GM23338 (cell line): ENCODE results near the gene GAN. TPM values are rescaled to one million over a fixed set of nuclear protein-coding genes. Genes with fewer than 3 reads are reported as not detected.

Experiments used
- ATAC-seq: fragments of 200-7000 bp; cut with Tn5 transposase; 3 replicates; pipeline ENCODE4 v1.9.1; 2020
- DNase-seq: peaks from one replicate; pipeline ENCODE4 v3.0.0-alpha.2; 2015; ENCODE audit warnings: low spot score
- H2AFZ ChIP-seq: fragments of 200-600 bp; sonication (generic); 2 replicates; pipeline ENCODE4 v1.8.0; 2016; ENCODE audit warnings: antibody characterized with exemption, mild to moderate bottlenecking, moderate library complexity
- H3F3A ChIP-seq: fragments of 200-600 bp; sonication (generic); replicated peaks from 2 replicates; pipeline ENCODE4 v1.8.0; 2017; ENCODE audit warnings: antibody characterized with exemption, mixed run types, low read depth
- H3K27ac ChIP-seq: fragments of 200-600 bp; sonication (generic); 2 replicates; pipeline ENCODE4 v1.6.1; 2016; ENCODE audit warnings: low read depth
- H3K27me3 ChIP-seq: fragments of 200-600 bp; sonication (generic); 2 replicates; pipeline ENCODE4 v1.8.0; 2016; ENCODE audit warnings: mild to moderate bottlenecking, mixed run types, moderate library complexity; ENCODE audit not compliant: insufficient read depth
- H3K36me3 ChIP-seq: fragments of 200-600 bp; sonication (generic); 2 replicates; pipeline ENCODE4 v1.8.0; 2016; ENCODE audit warnings: mild to moderate bottlenecking; ENCODE audit not compliant: insufficient read depth
- H3K4me1 ChIP-seq: fragments of 200-600 bp; sonication (generic); 2 replicates; pipeline ENCODE4 v1.8.0; 2016; ENCODE audit warnings: mild to moderate bottlenecking, moderate library complexity; ENCODE audit not compliant: insufficient read depth
- H3K4me2 ChIP-seq: fragments of 200-600 bp; sonication (generic); 2 replicates; pipeline ENCODE4 v1.7.1; 2017; ENCODE audit warnings: mixed run types
- H3K4me3 ChIP-seq: fragments of 200-600 bp; sonication (generic); 2 replicates; pipeline ENCODE4 v1.6.1; 2016; ENCODE audit warnings: mixed run types
- H3K79me2 ChIP-seq: fragments of 200-600 bp; sonication (generic); replicated peaks from 2 replicates; pipeline ENCODE4 v1.8.0; 2017; ENCODE audit warnings: mild to moderate bottlenecking; ENCODE audit not compliant: insufficient read depth
- H3K9me2 ChIP-seq: fragments of 200-600 bp; sonication (generic); 2 replicates; pipeline ENCODE4 v1.8.0; 2017; ENCODE audit not compliant: insufficient read depth
- H4K20me1 ChIP-seq: fragments of 200-600 bp; sonication (generic); replicated peaks from 2 replicates; pipeline ENCODE4 v1.8.0; 2017; ENCODE audit warnings: mild to moderate bottlenecking; ENCODE audit not compliant: insufficient read depth
- H3K27ac Mint-ChIP-seq: 2 replicates; pipeline ENCODE4 v1.8.0; 2020; ENCODE audit warnings: inconsistent platforms, mild to moderate bottlenecking, moderate library complexity, mixed read lengths
- H3K27me3 Mint-ChIP-seq: 3 replicates; pipeline ENCODE4 v1.8.0; 2022; ENCODE audit warnings: low read depth, mild to moderate bottlenecking, moderate library complexity, mixed read lengths, inconsistent platforms; ENCODE audit not compliant: insufficient read depth, poor library complexity
- H3K36me3 Mint-ChIP-seq: 3 replicates; pipeline ENCODE4 v1.8.0; 2021; ENCODE audit warnings: low read depth, mild to moderate bottlenecking, inconsistent platforms, moderate library complexity, mixed read lengths
- H3K4me1 Mint-ChIP-seq: 3 replicates; pipeline ENCODE4 v1.8.0; 2020; ENCODE audit warnings: mild to moderate bottlenecking, inconsistent platforms, mixed read lengths
- H3K4me3 Mint-ChIP-seq: 3 replicates; pipeline ENCODE4 v1.8.0; 2021; ENCODE audit warnings: moderate library complexity, mild to moderate bottlenecking, inconsistent platforms, mixed read lengths
- H3K9me3 Mint-ChIP-seq: 3 replicates; pipeline ENCODE4 v1.8.0; 2020; ENCODE audit warnings: moderate library complexity, mild to moderate bottlenecking, inconsistent platforms, mixed read lengths
- CREB1 ChIP-seq: fragments of 250-450 bp; sonication (Bioruptor Pico); IDR thresholded peaks from 2 replicates; pipeline ENCODE4 v1.5.0; 2020; ENCODE audit warnings: low read depth, mild to moderate bottlenecking, moderate library complexity
- EZH2 ChIP-seq: fragments of 200-600 bp; sonication (generic); IDR thresholded peaks from one replicate; pipeline ENCODE4 v1.8.0; 2017; ENCODE audit warnings: antibody characterized with exemption, mild to moderate bottlenecking, low read depth; ENCODE audit not compliant: unreplicated experiment
- EZH2phosphoT487 ChIP-seq: fragments of 200-600 bp; sonication (generic); IDR thresholded peaks from one replicate; pipeline ENCODE4 v1.8.1; 2018; ENCODE audit warnings: antibody characterized with exemption; ENCODE audit not compliant: unreplicated experiment
- JUNB ChIP-seq: IDR thresholded peaks from one replicate; pipeline ENCODE4 v1.6.1; 2016; ENCODE audit warnings: antibody characterized with exemption; ENCODE audit not compliant: unreplicated experiment
- NANOG ChIP-seq: IDR thresholded peaks from 2 replicates; pipeline ENCODE4 v1.6.1; 2016; ENCODE audit warnings: antibody characterized with exemption, borderline replicate concordance
- POLR2AphosphoS5 ChIP-seq: IDR thresholded peaks from 2 replicates; pipeline ENCODE4 v1.6.1; 2016; ENCODE audit warnings: antibody characterized with exemption, low read depth
- STAT1 ChIP-seq: IDR thresholded peaks from one replicate; pipeline ENCODE4 v1.6.1; 2016; ENCODE audit warnings: antibody characterized with exemption; ENCODE audit not compliant: unreplicated experiment
- ZNF331 ChIP-seq: fragments of 250-450 bp; sonication (Bioruptor Pico); IDR thresholded peaks from 2 replicates; pipeline ENCODE4 v1.5.0; 2020; ENCODE audit warnings: low read depth, mild to moderate bottlenecking, moderate library complexity
- polyA plus RNA-seq: library from polyadenylated mRNA; unstranded; fragments of >200 nt; fragmentation: Nextera tagmentation; extraction: Ambion mirVana; gene quantifications from 2 replicates; pipeline ENCODE4 v1.2.1, GENCODE V29; 2016
- total RNA-seq: library from RNA; depleted of rRNA; stranded (reverse); fragments of >200 nt; shearing (Covaris generic); gene quantifications from 2 replicates; pipeline ENCODE4 v1.2.3, GENCODE V29; 2014
- TF ChIP-seq, protein P1 (sequence below), 2 experiments: fragments of 200-600 bp in 1 of 2; sonication (generic) in 1 of 2; conservative IDR thresholded peaks; 2 replicates each; pipeline versions ENCODE4 v1.5.1 to v1.6.1; 2016 to 2017; ENCODE audit warnings: antibody characterized with exemption in 2 of 2, low read depth in 2 of 2, mild to moderate bottlenecking in 2 of 2, moderate library complexity in 1 of 2
- TF ChIP-seq, protein P2 (sequence below): fragments of 250-450 bp; sonication (Bioruptor Pico); IDR thresholded peaks from 2 replicates; pipeline ENCODE4 v1.5.0; 2020; ENCODE audit warnings: mild to moderate bottlenecking, moderate library complexity
- TF ChIP-seq, protein P3 (sequence below): IDR thresholded peaks from one replicate; pipeline ENCODE4 v1.6.1; 2018; ENCODE audit warnings: antibody characterized with exemption; ENCODE audit not compliant: unreplicated experiment
- TF ChIP-seq, protein P4 (sequence below): IDR thresholded peaks from 2 replicates; pipeline ENCODE4 v1.6.1; 2016; ENCODE audit warnings: antibody characterized with exemption

GAN gene
- total and polyA plus RNA-seq, 2 experiments from 2014 or later, result 8.1 to 28.5 TPM

DNA sequence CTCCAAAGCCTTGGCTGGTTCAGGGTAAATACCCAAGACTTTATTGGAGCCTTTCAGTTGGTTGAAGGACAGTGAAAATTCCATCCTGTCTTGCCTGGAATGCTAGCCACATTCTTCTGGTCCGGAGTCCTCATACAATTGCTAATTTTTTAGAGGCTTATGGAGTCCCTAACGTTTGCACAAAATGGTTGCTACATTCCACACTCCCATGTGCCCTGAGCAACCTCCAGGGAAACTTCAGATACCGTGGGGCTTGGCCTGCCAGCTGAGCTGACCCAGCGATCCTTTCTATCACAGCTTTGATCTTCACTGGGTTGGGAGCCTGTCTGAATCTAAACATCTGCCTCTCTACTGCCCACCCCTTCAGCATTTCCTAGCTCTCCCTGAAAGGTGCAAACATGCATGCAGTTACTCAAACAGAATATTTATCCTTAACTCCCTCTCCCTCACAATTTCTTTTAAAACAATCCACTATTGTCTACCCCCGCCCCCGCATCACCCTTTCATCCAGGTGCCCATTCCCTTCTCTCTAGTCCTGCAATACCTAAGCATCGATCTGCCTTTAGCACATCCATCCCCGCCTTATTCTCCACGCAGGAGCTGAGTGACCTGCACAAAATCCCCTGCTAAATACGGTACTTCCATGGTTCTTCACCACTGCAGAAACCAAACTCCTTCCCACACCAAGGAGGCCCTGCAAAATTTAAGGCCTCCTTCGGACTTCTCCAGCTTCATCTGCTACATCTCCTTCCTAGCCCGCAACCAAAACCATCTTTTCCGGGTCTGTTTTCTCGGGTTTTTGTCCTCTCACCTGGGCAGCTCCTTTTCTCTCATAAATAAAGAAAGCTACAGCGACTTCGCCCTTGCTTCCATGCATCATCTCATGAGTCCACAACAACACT, 810 bp upstream of the GAN start:
- peaks cover 15% of the 10 kb centered on the region for H3K27me3 Mint-ChIP-seq
- peak; percentile 94 for DNase-seq
- H3K4me3 Mint-ChIP-seq, result peak overlapping the region; percentile 91
- Histone ChIP-seq H3K27me3 (peaks cover 5% of the 10 kb centered on the region; the same call in 1 of the 2 replicates), H3K4me1 (peaks cover 25% of the 10 kb centered on the region), H3K36me3 (no peaks in the 10 kb centered on the region), H3K4me3 (peak overlapping the region; percentile 80), H3K4me2 (peak overlapping the region; percentile 98), H3K79me2 (peaks cover 77% of the 10 kb centered on the region), H4K20me1 (peaks cover 46% of the 10 kb centered on the region), H3K27ac (peak overlapping the region; percentile 98), H3K9me2 (no peaks in the 10 kb centered on the region), H2AFZ (peak overlapping the region; percentile 2; the same call in 1 of the 2 replicates), H3F3A (no peaks in the 10 kb centered on the region)
- peak; percentile 65 for ATAC-seq
- peaks cover 36% of the 10 kb centered on the region for H3K4me1 Mint-ChIP-seq
- H3K27ac Mint-ChIP-seq, result peak overlapping the region; percentile 96
- TF ChIP-seq, protein P1, sequence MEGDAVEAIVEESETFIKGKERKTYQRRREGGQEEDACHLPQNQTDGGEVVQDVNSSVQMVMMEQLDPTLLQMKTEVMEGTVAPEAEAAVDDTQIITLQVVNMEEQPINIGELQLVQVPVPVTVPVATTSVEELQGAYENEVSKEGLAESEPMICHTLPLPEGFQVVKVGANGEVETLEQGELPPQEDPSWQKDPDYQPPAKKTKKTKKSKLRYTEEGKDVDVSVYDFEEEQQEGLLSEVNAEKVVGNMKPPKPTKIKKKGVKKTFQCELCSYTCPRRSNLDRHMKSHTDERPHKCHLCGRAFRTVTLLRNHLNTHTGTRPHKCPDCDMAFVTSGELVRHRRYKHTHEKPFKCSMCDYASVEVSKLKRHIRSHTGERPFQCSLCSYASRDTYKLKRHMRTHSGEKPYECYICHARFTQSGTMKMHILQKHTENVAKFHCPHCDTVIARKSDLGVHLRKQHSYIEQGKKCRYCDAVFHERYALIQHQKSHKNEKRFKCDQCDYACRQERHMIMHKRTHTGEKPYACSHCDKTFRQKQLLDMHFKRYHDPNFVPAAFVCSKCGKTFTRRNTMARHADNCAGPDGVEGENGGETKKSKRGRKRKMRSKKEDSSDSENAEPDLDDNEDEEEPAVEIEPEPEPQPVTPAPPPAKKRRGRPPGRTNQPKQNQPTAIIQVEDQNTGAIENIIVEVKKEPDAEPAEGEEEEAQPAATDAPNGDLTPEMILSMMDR (conservative IDR thresholded peaks at IDR 0.05; ENCODE audit: low read depth in 2 of 2), result no peak
- TF ChIP-seq, protein P2, sequence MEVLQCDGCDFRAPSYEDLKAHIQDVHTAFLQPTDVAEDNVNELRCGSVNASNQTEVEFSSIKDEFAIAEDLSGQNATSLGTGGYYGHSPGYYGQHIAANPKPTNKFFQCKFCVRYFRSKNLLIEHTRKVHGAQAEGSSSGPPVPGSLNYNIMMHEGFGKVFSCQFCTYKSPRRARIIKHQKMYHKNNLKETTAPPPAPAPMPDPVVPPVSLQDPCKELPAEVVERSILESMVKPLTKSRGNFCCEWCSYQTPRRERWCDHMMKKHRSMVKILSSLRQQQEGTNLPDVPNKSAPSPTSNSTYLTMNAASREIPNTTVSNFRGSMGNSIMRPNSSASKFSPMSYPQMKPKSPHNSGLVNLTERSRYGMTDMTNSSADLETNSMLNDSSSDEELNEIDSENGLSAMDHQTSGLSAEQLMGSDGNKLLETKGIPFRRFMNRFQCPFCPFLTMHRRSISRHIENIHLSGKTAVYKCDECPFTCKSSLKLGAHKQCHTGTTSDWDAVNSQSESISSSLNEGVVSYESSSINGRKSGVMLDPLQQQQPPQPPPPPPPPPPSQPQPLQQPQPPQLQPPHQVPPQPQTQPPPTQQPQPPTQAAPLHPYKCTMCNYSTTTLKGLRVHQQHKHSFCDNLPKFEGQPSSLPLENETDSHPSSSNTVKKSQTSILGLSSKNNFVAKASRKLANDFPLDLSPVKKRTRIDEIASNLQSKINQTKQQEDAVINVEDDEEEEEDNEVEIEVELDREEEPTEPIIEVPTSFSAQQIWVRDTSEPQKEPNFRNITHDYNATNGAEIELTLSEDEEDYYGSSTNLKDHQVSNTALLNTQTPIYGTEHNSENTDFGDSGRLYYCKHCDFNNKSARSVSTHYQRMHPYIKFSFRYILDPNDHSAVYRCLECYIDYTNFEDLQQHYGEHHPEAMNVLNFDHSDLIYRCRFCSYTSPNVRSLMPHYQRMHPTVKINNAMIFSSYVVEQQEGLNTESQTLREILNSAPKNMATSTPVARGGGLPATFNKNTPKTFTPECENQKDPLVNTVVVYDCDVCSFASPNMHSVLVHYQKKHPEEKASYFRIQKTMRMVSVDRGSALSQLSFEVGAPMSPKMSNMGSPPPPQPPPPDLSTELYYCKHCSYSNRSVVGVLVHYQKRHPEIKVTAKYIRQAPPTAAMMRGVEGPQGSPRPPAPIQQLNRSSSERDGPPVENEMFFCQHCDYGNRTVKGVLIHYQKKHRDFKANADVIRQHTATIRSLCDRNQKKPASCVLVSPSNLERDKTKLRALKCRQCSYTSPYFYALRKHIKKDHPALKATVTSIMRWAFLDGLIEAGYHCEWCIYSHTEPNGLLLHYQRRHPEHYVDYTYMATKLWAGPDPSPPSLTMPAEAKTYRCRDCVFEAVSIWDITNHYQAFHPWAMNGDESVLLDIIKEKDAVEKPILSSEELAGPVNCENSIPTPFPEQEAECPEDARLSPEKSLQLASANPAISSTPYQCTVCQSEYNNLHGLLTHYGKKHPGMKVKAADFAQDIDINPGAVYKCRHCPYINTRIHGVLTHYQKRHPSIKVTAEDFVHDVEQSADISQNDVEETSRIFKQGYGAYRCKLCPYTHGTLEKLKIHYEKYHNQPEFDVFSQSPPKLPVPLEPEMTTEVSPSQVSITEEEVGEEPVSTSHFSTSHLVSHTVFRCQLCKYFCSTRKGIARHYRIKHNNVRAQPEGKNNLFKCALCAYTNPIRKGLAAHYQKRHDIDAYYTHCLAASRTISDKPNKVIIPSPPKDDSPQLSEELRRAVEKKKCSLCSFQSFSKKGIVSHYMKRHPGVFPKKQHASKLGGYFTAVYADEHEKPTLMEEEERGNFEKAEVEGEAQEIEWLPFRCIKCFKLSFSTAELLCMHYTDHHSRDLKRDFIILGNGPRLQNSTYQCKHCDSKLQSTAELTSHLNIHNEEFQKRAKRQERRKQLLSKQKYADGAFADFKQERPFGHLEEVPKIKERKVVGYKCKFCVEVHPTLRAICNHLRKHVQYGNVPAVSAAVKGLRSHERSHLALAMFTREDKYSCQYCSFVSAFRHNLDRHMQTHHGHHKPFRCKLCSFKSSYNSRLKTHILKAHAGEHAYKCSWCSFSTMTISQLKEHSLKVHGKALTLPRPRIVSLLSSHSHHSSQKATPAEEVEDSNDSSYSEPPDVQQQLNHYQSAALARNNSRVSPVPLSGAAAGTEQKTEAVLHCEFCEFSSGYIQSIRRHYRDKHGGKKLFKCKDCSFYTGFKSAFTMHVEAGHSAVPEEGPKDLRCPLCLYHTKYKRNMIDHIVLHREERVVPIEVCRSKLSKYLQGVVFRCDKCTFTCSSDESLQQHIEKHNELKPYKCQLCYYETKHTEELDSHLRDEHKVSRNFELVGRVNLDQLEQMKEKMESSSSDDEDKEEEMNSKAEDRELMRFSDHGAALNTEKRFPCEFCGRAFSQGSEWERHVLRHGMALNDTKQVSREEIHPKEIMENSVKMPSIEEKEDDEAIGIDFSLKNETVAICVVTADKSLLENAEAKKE (CRISPR knock-in tag), result no peak
- TF ChIP-seq EZH2phosphoT487 (no peak), POLR2AphosphoS5 (no peak), JUNB (no peak), CREB1 (CRISPR knock-in tag) (no peak), STAT1 (no peak), EZH2 (no peak), NANOG (no peak), ZNF331 (CRISPR knock-in tag) (no peak)
- TF ChIP-seq, protein P3, sequence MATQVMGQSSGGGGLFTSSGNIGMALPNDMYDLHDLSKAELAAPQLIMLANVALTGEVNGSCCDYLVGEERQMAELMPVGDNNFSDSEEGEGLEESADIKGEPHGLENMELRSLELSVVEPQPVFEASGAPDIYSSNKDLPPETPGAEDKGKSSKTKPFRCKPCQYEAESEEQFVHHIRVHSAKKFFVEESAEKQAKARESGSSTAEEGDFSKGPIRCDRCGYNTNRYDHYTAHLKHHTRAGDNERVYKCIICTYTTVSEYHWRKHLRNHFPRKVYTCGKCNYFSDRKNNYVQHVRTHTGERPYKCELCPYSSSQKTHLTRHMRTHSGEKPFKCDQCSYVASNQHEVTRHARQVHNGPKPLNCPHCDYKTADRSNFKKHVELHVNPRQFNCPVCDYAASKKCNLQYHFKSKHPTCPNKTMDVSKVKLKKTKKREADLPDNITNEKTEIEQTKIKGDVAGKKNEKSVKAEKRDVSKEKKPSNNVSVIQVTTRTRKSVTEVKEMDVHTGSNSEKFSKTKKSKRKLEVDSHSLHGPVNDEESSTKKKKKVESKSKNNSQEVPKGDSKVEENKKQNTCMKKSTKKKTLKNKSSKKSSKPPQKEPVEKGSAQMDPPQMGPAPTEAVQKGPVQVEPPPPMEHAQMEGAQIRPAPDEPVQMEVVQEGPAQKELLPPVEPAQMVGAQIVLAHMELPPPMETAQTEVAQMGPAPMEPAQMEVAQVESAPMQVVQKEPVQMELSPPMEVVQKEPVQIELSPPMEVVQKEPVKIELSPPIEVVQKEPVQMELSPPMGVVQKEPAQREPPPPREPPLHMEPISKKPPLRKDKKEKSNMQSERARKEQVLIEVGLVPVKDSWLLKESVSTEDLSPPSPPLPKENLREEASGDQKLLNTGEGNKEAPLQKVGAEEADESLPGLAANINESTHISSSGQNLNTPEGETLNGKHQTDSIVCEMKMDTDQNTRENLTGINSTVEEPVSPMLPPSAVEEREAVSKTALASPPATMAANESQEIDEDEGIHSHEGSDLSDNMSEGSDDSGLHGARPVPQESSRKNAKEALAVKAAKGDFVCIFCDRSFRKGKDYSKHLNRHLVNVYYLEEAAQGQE, result no peak
- TF ChIP-seq, protein P4, sequence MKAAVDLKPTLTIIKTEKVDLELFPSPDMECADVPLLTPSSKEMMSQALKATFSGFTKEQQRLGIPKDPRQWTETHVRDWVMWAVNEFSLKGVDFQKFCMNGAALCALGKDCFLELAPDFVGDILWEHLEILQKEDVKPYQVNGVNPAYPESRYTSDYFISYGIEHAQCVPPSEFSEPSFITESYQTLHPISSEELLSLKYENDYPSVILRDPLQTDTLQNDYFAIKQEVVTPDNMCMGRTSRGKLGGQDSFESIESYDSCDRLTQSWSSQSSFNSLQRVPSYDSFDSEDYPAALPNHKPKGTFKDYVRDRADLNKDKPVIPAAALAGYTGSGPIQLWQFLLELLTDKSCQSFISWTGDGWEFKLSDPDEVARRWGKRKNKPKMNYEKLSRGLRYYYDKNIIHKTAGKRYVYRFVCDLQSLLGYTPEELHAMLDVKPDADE, result no peak
- no peaks in the 10 kb centered on the region; the same call in 2 of the 3 replicates for H3K9me3 Mint-ChIP-seq
- peaks cover 14% of the 10 kb centered on the region for H3K36me3 Mint-ChIP-seq
